Measurements from ENCODE around the gene AZIN2.

DNA sequence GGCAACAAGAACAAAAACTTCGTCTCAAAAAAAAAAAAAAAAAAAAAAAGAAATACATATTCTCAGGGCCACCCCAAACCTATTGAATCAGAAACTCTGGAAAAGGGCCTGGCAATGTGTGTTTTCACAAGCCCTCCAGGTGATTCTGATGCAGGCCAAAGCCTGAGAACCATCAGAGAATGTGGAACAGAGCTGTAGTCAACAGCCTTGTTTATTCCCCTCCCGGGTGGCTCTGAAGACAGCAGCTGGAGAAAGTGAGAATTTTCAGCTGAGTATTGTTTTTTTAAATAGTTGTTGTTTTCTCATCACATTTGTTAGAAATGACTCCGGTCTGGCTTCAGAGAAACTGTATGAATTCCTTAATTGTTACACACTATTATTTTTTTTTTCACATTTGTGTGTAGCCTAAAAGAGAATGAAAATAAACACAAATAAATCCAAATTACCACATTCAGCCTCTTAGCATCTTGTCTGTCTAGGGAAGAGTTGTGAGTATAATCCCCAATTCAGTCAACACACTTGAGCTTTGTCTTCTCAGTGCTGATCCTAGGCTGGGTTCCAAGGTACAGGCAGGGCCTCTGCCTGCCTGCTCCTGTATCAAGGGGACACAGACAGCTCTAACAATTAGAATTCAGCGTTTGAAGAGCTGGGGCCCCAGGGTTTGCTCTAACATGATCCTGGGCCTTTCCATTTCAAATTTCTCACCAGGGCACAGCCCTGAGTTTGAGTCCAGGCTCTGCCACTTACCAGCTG is 6.6 kb upstream of the AZIN2 start:
- TF ChIP-seq, protein P1, sequence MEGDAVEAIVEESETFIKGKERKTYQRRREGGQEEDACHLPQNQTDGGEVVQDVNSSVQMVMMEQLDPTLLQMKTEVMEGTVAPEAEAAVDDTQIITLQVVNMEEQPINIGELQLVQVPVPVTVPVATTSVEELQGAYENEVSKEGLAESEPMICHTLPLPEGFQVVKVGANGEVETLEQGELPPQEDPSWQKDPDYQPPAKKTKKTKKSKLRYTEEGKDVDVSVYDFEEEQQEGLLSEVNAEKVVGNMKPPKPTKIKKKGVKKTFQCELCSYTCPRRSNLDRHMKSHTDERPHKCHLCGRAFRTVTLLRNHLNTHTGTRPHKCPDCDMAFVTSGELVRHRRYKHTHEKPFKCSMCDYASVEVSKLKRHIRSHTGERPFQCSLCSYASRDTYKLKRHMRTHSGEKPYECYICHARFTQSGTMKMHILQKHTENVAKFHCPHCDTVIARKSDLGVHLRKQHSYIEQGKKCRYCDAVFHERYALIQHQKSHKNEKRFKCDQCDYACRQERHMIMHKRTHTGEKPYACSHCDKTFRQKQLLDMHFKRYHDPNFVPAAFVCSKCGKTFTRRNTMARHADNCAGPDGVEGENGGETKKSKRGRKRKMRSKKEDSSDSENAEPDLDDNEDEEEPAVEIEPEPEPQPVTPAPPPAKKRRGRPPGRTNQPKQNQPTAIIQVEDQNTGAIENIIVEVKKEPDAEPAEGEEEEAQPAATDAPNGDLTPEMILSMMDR (IDR thresholded peaks at IDR 0.05) = no peak
- TF ChIP-seq POLR2A (IDR thresholded peaks at IDR 0.05) = no peak

Data from right lobe of liver (tissue), 4 donors.